ENCODE data around the gene GABRP. TPM values are rescaled to one million over a fixed set of nuclear protein-coding genes. Genes with fewer than 3 reads are reported as not detected.

The GABRP gene
- total and polyA plus RNA-seq, 2 donors (not counting 3 experiments of a cell fraction or from before 2014, with no cell fraction given), result 0.66 to 3.0 TPM

DNA sequence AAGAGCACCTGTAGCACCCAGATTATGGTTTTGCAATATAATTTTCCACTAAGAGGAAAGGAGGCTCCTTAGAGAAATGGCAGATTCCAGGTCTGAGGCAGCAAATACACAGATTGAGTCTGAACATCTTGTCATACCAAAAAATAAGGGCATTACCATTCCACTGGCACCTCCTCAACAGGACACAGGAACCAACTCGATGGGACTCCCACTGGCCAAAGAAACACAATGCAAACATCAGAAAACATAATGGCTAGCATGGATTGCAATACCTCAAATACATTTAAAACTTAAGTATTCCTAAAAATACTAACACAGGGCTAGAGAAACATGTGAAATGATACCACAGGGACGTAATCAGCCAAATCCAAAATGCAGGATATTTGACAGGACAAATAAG, 65.8 kb downstream of the GABRP start:
- Histone ChIP-seq H4K20me1 (replicated peaks; ENCODE audit: control insufficient read depth, extremely low read depth, insufficient read depth, low read length) (no peaks in the 10 kb centered on the region), H3K36me3 (ENCODE audit: control insufficient read depth in 2 of 2, extremely low read depth in 1 of 2, insufficient read depth in 2 of 2, low read length in 2 of 2) (no peaks in the 10 kb centered on the region), H3K4me2 (ENCODE audit: insufficient read depth, low read length) (no peak overlapping the region), H3K4me3 (replicated peaks in 1 of 3; ENCODE audit: insufficient read depth in 1 of 3, low read depth in 1 of 3, low read length in 3 of 3) (no peak overlapping the region), H3K27ac (ENCODE audit: insufficient read depth, low read depth, low read length) (no peak overlapping the region), H3K79me2 (ENCODE audit: control insufficient read depth, insufficient read depth, low read length) (no peaks in the 10 kb centered on the region), H3K4me1 (ENCODE audit: control insufficient read depth, extremely low read depth, insufficient read depth, low read length) (no peaks in the 10 kb centered on the region), H2AFZ (ENCODE audit: low read depth, low read length) (no peak overlapping the region), H3K27me3 (ENCODE audit: control insufficient read depth in 2 of 2, insufficient read depth in 2 of 2, low read length in 2 of 2) (peaks cover 2 to 3% of the 10 kb centered on the region in 2 experiments), H3K9me3 (replicated peaks; ENCODE audit: control insufficient read depth, insufficient read depth, low read length) (no peaks in the 10 kb centered on the region), H3K9ac (replicated peaks; ENCODE audit: extremely low read depth, insufficient read depth, low read length) (no peak overlapping the region), H3K9me1 (replicated peaks; ENCODE audit: control insufficient read depth, extremely low read depth, insufficient read depth, low read length) (no peaks in the 10 kb centered on the region)
- dilution Hi-C loops (cut with MboI; ENCODE audit: extremely low pct_ligation_motif_present, low sequenced_read_pairs) (no loop called here), intact Hi-C loops (cut with micrococcal nuclease) (no loop called here)
- no peak for TF ChIP-seq GATA2 (IDR thresholded peaks at IDR 0.05; ENCODE audit: insufficient read depth, insufficient read length, low read depth, low read length)
- no peak for TF ChIP-seq POLR2AphosphoS5 (IDR thresholded peaks at IDR 0.05; ENCODE audit: insufficient read depth, low read depth, low read length)
- TF ChIP-seq JUN (IDR thresholded peaks at IDR 0.05; ENCODE audit: borderline replicate concordance, insufficient read depth, insufficient read length, low read depth), result no peak
- no peak for TF ChIP-seq EZH2 (IDR thresholded peaks at IDR 0.05; ENCODE audit: borderline replicate concordance, low read depth, low read length, severe bottlenecking)
- TF ChIP-seq, protein P1, sequence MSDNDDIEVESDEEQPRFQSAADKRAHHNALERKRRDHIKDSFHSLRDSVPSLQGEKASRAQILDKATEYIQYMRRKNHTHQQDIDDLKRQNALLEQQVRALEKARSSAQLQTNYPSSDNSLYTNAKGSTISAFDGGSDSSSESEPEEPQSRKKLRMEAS (IDR thresholded peaks at IDR 0.05; ENCODE audit: insufficient read depth, insufficient read length), result no peak
- TF ChIP-seq, protein P2, sequence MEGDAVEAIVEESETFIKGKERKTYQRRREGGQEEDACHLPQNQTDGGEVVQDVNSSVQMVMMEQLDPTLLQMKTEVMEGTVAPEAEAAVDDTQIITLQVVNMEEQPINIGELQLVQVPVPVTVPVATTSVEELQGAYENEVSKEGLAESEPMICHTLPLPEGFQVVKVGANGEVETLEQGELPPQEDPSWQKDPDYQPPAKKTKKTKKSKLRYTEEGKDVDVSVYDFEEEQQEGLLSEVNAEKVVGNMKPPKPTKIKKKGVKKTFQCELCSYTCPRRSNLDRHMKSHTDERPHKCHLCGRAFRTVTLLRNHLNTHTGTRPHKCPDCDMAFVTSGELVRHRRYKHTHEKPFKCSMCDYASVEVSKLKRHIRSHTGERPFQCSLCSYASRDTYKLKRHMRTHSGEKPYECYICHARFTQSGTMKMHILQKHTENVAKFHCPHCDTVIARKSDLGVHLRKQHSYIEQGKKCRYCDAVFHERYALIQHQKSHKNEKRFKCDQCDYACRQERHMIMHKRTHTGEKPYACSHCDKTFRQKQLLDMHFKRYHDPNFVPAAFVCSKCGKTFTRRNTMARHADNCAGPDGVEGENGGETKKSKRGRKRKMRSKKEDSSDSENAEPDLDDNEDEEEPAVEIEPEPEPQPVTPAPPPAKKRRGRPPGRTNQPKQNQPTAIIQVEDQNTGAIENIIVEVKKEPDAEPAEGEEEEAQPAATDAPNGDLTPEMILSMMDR (IDR thresholded peaks at IDR 0.05; ENCODE audit: extremely low read depth in 1 of 2, insufficient read depth in 1 of 2, low read depth in 1 of 2, low read length in 2 of 2), result no peak
- TF ChIP-seq POLR2A (IDR thresholded peaks at IDR 0.05; ENCODE audit: low read depth, low read length), result no peak
- TF ChIP-seq MYC (IDR thresholded peaks at IDR 0.05; ENCODE audit: low read depth, low read length), result no peak
- no peak for TF ChIP-seq FOS (IDR thresholded peaks at IDR 0.05; ENCODE audit: borderline replicate concordance, insufficient read depth, low read length)
- CTCF ChIA-PET, result no interaction called here
- no TSS peak for BruUV-seq (replicated peaks)
- DNase-seq (ENCODE audit: low read depth, low spot score) (no peak), FAIRE-seq (no peak)
- POLR2A ChIA-PET, result no interaction called here

All from endothelial cell of umbilical vein (primary cell).